Osteoblast (primary cell): Measurements from ENCODE around the gene ZKSCAN7. TPM values are rescaled to one million over a fixed set of nuclear protein-coding genes. Genes with fewer than 3 reads are reported as not detected.
A peak's percentile ranks its signal among the peaks of the same experiment; 100 is the strongest.

Experiments
- DNase-seq: peaks from one replicate; pipeline ENCODE4 v3.0.0; 2011; ENCODE audit warnings: low spot score, mixed read lengths; ENCODE audit not compliant: insufficient read length; ENCODE audit errors: missing footprints
- H2AFZ ChIP-seq: 2 replicates; pipeline ENCODE4 v1.6.0; 2011; ENCODE audit warnings: mild to moderate bottlenecking, low read length
- H3K27ac ChIP-seq: 2 replicates; pipeline ENCODE4 v1.5.1; 2011; ENCODE audit warnings: mild to moderate bottlenecking, low read depth, low read length, moderate library complexity
- H3K27me3 ChIP-seq: 2 replicates; pipeline ENCODE4 v1.6.0; 2012; ENCODE audit warnings: mild to moderate bottlenecking, control low read depth, inconsistent platforms, low read length, moderate library complexity; ENCODE audit not compliant: insufficient read depth
- H3K36me3 ChIP-seq: 2 replicates; pipeline ENCODE4 v1.5.1; 2011; ENCODE audit warnings: mild to moderate bottlenecking, low read length, control low read depth, moderate library complexity; ENCODE audit not compliant: insufficient read depth
- H3K4me1 ChIP-seq: 2 replicates; pipeline ENCODE4 v1.5.1; 2011; ENCODE audit warnings: mild to moderate bottlenecking, low read length, control low read depth, moderate library complexity; ENCODE audit not compliant: insufficient read depth
- H3K4me2 ChIP-seq: 2 replicates; pipeline ENCODE4 v1.6.0; 2011; ENCODE audit warnings: mild to moderate bottlenecking, low read length; ENCODE audit not compliant: insufficient read depth
- H3K4me3 ChIP-seq: fragments of 200-600 bp; sonication (generic); 3 replicates; pipeline ENCODE4 v1.5.1; 2012; ENCODE audit warnings: mild to moderate bottlenecking, low read length, inconsistent platforms; ENCODE audit not compliant: insufficient read depth
- H3K79me2 ChIP-seq: 2 replicates; pipeline ENCODE4 v1.6.0; 2012; ENCODE audit warnings: mild to moderate bottlenecking, low read length, control low read depth, inconsistent platforms; ENCODE audit not compliant: insufficient read depth
- H3K9me3 ChIP-seq: 2 replicates; pipeline ENCODE4 v1.5.1; 2011; ENCODE audit warnings: low read depth, low read length, control low read depth
- H4K20me1 ChIP-seq: 2 replicates; pipeline ENCODE4 v1.6.0; 2012; ENCODE audit warnings: mild to moderate bottlenecking, low read length, control low read depth; ENCODE audit not compliant: insufficient read depth
- CTCF ChIP-seq: IDR thresholded peaks from 2 replicates; pipeline ENCODE4 v1.5.1; 2011; ENCODE audit warnings: mild to moderate bottlenecking, low read depth, low read length, moderate library complexity; ENCODE audit errors: extremely low read depth
- total RNA-seq: library from RNA; depleted of rRNA; stranded (reverse); fragments of >200 nt; gene quantifications from 2 replicates; pipeline ENCODE4 v1.2.3, GENCODE V29; 2012

ZKSCAN7 gene
- total RNA-seq, 1 donor = 9.8 TPM

GRCh38 chr3:44510000-44510368 is 45.0 kb upstream of the ZKSCAN7 start:
- Histone ChIP-seq H4K20me1 (no peaks in the 10 kb centered on the region), H3K4me1 (peaks cover 12% of the 10 kb centered on the region), H3K4me3 (peak overlapping the region; percentile 92), H2AFZ (peak overlapping the region; percentile 93), H3K27me3 (no peaks in the 10 kb centered on the region), H3K36me3 (no peaks in the 10 kb centered on the region), H3K79me2 (peaks cover 49% of the 10 kb centered on the region), H3K4me2 (peak overlapping the region; percentile 97), H3K27ac (peak overlapping the region; percentile 74), H3K9me3 (no peaks in the 10 kb centered on the region)
- no peak for TF ChIP-seq CTCF
- no peak for DNase-seq

GRCh38 chr3:44511238-44511566 is 43.8 kb upstream of the ZKSCAN7 start:
- peaks cover 12% of the 10 kb centered on the region for H3K4me1 ChIP-seq
- H3K4me2 ChIP-seq = peak overlapping the region; percentile 83
- peak overlapping the region; percentile 92 for H3K4me3 ChIP-seq
- no peak for DNase-seq
- H2AFZ ChIP-seq = peak overlapping the region; percentile 96
- TF ChIP-seq CTCF = no peak
- H3K79me2 ChIP-seq = peaks cover 39% of the 10 kb centered on the region
- H4K20me1 ChIP-seq = no peaks in the 10 kb centered on the region
- no peaks in the 10 kb centered on the region for H3K27me3 ChIP-seq
- peak overlapping the region; percentile 74 for H3K27ac ChIP-seq
- no peaks in the 10 kb centered on the region for H3K9me3 ChIP-seq
- no peaks in the 10 kb centered on the region for H3K36me3 ChIP-seq

GRCh38 chr3:44513513-44513912 is 41.5 kb upstream of the ZKSCAN7 start:
- no peak overlapping the region for H3K4me3 ChIP-seq
- no peaks in the 10 kb centered on the region for H3K27me3 ChIP-seq
- H3K36me3 ChIP-seq = no peaks in the 10 kb centered on the region
- peaks cover 18% of the 10 kb centered on the region for H3K79me2 ChIP-seq
- no peak for DNase-seq
- no peak overlapping the region for H3K4me2 ChIP-seq
- H3K9me3 ChIP-seq = no peaks in the 10 kb centered on the region
- peaks cover 12% of the 10 kb centered on the region for H3K4me1 ChIP-seq
- no peak overlapping the region for H2AFZ ChIP-seq
- no peak for TF ChIP-seq CTCF
- H3K27ac ChIP-seq = no peak overlapping the region
- no peaks in the 10 kb centered on the region for H4K20me1 ChIP-seq

GRCh38 chr3:44516230-44516629 is 38.8 kb upstream of the ZKSCAN7 start:
- no peak for DNase-seq
- Histone ChIP-seq H3K27me3 (no peaks in the 10 kb centered on the region), H3K36me3 (no peaks in the 10 kb centered on the region), H3K4me2 (no peak overlapping the region), H3K4me1 (peaks cover 3% of the 10 kb centered on the region), H4K20me1 (no peaks in the 10 kb centered on the region), H2AFZ (no peak overlapping the region), H3K4me3 (no peak overlapping the region), H3K79me2 (no peaks in the 10 kb centered on the region), H3K9me3 (no peaks in the 10 kb centered on the region), H3K27ac (no peak overlapping the region)
- TF ChIP-seq CTCF = no peak
